ENCODE results near the gene DPPA4. TPM values are rescaled to one million over a fixed set of nuclear protein-coding genes. Genes with fewer than 3 reads are reported as not detected.

The DPPA4 gene
- total RNA-seq, 1 donor from 2014 or later = not detected

Other genes starting within 250 kb of the DPPA4 start
- gene MORC1, start 219.4 kb downstream of the DPPA4 start, total RNA-seq = not detected
- gene C3orf85, start 200.8 kb downstream of the DPPA4 start, total RNA-seq = not detected
- not detected for gene DPPA2, start 21.0 kb downstream of the DPPA4 start, total RNA-seq

All from left ventricle myocardium superior (tissue), 1 donor.